ENCODE data around the gene TSNAXIP1.

- TF ChIP-seq, protein P1, sequence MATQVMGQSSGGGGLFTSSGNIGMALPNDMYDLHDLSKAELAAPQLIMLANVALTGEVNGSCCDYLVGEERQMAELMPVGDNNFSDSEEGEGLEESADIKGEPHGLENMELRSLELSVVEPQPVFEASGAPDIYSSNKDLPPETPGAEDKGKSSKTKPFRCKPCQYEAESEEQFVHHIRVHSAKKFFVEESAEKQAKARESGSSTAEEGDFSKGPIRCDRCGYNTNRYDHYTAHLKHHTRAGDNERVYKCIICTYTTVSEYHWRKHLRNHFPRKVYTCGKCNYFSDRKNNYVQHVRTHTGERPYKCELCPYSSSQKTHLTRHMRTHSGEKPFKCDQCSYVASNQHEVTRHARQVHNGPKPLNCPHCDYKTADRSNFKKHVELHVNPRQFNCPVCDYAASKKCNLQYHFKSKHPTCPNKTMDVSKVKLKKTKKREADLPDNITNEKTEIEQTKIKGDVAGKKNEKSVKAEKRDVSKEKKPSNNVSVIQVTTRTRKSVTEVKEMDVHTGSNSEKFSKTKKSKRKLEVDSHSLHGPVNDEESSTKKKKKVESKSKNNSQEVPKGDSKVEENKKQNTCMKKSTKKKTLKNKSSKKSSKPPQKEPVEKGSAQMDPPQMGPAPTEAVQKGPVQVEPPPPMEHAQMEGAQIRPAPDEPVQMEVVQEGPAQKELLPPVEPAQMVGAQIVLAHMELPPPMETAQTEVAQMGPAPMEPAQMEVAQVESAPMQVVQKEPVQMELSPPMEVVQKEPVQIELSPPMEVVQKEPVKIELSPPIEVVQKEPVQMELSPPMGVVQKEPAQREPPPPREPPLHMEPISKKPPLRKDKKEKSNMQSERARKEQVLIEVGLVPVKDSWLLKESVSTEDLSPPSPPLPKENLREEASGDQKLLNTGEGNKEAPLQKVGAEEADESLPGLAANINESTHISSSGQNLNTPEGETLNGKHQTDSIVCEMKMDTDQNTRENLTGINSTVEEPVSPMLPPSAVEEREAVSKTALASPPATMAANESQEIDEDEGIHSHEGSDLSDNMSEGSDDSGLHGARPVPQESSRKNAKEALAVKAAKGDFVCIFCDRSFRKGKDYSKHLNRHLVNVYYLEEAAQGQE (IDR thresholded peaks at IDR 0.05; ENCODE audit: unreplicated experiment) = no peak
- no peak for TF ChIP-seq POLR2AphosphoS5 (IDR thresholded peaks at IDR 0.05; ENCODE audit: low read depth)
- no peak for TF ChIP-seq CTCF (conservative IDR thresholded peaks at IDR 0.05; ENCODE audit: low read depth in 2 of 2)
These were observed 32.2 kb upstream of the TSNAXIP1 start for GRCh38 chr16:67774457-67774853.

Measured in GM23338 (cell line).